Caco-2 (cell line): Measurements from ENCODE around the gene GRB10. TPM values are rescaled to one million over a fixed set of nuclear protein-coding genes. Genes with fewer than 3 reads are reported as not detected.

Experiments
- BruUV-seq: library from RNA; stranded (reverse); fragments of 400-500 nt; replicated peaks from 2 replicates; lab custom pipeline; 2021; lab: Mats Ljungman, UMichigan
- CTCF ChIA-PET: fragments of 300-600 bp; sonication (Branson Sonifier 250); formaldehyde crosslinking; loops from one replicate; lab custom pipeline; 2022; ENCODE audit warnings: antibody characterized with exemption; lab: Charles Lee
- POLR2A ChIA-PET: fragments of 300-600 bp; sonication (Branson Sonifier 250); formaldehyde crosslinking; loops from one replicate; lab custom pipeline; 2022; ENCODE audit warnings: antibody characterized with exemption; lab: Charles Lee
- DNase-seq, 2 experiments: peaks; one replicate each; pipeline versions ENCODE4 v3.0.0 to v3.0.0-alpha.2; 2020 to 2022
- H3K27me3 ChIP-seq: replicated peaks from 2 replicates; pipeline ENCODE4 v1.6.0; 2011; ENCODE audit warnings: low read length; ENCODE audit not compliant: control insufficient read depth, insufficient read depth
- H3K36me3 ChIP-seq: 2 replicates; pipeline ENCODE4 v1.5.1; 2011; ENCODE audit warnings: low read length; ENCODE audit not compliant: control insufficient read depth, insufficient read depth
- H3K4me1 ChIP-seq: fragments of 250-450 bp; sonication (Bioruptor Pico); 2 replicates; pipeline ENCODE4 v1.5.1; 2020; ENCODE audit warnings: mild to moderate bottlenecking
- H3K4me3 ChIP-seq: 2 replicates; pipeline ENCODE4 v1.5.1; 2011; ENCODE audit warnings: low read depth, mild to moderate bottlenecking, control low read depth, low read length
- H3K9me3 ChIP-seq: fragments of 250-450 bp; sonication (Bioruptor Pico); 2 replicates; pipeline ENCODE4 v1.5.1; 2020; ENCODE audit warnings: mild to moderate bottlenecking, moderate library complexity
- H3K27ac Mint-ChIP-seq: one replicate; pipeline ENCODE4 v1.8.0; 2022; ENCODE audit warnings: mixed read lengths; ENCODE audit not compliant: unreplicated experiment
- H3K27me3 Mint-ChIP-seq: one replicate; pipeline ENCODE4 v1.8.0; 2022; ENCODE audit warnings: mixed read lengths; ENCODE audit not compliant: insufficient read depth, unreplicated experiment
- H3K36me3 Mint-ChIP-seq: one replicate; pipeline ENCODE4 v1.8.0; 2022; ENCODE audit warnings: mild to moderate bottlenecking, mixed read lengths; ENCODE audit not compliant: insufficient read depth, unreplicated experiment
- H3K4me1 Mint-ChIP-seq: one replicate; pipeline ENCODE4 v1.8.0; 2022; ENCODE audit warnings: low read depth, mixed read lengths; ENCODE audit not compliant: unreplicated experiment
- H3K4me3 Mint-ChIP-seq: one replicate; pipeline ENCODE4 v1.8.0; 2022; ENCODE audit warnings: mild to moderate bottlenecking, moderate library complexity, mixed read lengths; ENCODE audit not compliant: unreplicated experiment
- H3K9me3 Mint-ChIP-seq: one replicate; pipeline ENCODE4 v1.8.0; 2022; ENCODE audit warnings: mixed read lengths; ENCODE audit not compliant: unreplicated experiment
- intact Hi-C: fragments of 100-400 bp; cut with micrococcal nuclease; formaldehyde crosslinking; loops from one replicate; pipeline ENCODE4 v1.10.0; 2022; ENCODE audit not compliant: unreplicated experiment
- total RNA-seq: library from RNA; stranded (reverse); gene quantifications from 2 replicates; pipeline ENCODE4 v1.2.3, GENCODE V29; 2022
- TF ChIP-seq, protein P1 (sequence below), 2 experiments: fragments of 200-600 bp in 1 of 2; IDR thresholded peaks; 1 replicate in 1 of 2; 2 replicates in 1 of 2; pipeline versions ENCODE4 v1.5.1 to v1.8.0; 2011 to 2022; ENCODE audit warnings: antibody characterized with exemption in 1 of 2, control low read depth in 1 of 2, inconsistent platforms in 1 of 2, low read depth in 1 of 2, low read length in 1 of 2, mild to moderate bottlenecking in 1 of 2, moderate library complexity in 1 of 2; ENCODE audit not compliant: insufficient read depth in 1 of 2, severe bottlenecking in 1 of 2, unreplicated experiment in 1 of 2

Gene GRB10
- total RNA-seq, 1 experiment from 2014 or later = 79.3 TPM

DNA sequence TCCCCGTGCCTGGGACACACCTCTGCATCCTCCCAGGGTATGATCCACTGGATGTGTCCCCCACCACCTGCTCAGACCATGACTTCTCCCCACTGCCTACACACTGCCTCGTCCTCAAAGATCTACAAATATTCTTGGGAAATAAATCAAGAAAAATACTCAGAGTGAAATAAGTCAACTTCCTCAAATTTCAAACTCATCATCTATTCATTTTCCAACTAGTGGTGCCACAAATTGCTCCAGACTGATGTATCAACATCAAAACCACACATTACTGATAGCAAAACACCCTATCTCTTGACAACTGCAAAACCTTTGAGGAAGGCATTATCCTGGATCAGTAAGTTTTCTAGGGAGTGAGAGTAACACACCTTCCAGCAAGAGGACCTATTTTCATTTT, 87.7 kb downstream of the GRB10 start:
- intact Hi-C loops = loop anchor here (10.0 kb wide), 1 partner anchor 370 kb away; no protein-coding TSS in a partner anchor
- H3K36me3 Mint-ChIP-seq = peaks cover 17% of the 10 kb centered on the region
- H3K4me1 ChIP-seq = no peaks in the 10 kb centered on the region
- no peak overlapping the region for H3K4me3 Mint-ChIP-seq
- BruUV-seq = no TSS peak
- H3K4me1 Mint-ChIP-seq = peaks cover 7% of the 10 kb centered on the region
- CTCF ChIA-PET = no interaction called here
- H3K4me3 ChIP-seq = no peak overlapping the region
- H3K9me3 Mint-ChIP-seq = no peaks in the 10 kb centered on the region
- TF ChIP-seq, protein P1, sequence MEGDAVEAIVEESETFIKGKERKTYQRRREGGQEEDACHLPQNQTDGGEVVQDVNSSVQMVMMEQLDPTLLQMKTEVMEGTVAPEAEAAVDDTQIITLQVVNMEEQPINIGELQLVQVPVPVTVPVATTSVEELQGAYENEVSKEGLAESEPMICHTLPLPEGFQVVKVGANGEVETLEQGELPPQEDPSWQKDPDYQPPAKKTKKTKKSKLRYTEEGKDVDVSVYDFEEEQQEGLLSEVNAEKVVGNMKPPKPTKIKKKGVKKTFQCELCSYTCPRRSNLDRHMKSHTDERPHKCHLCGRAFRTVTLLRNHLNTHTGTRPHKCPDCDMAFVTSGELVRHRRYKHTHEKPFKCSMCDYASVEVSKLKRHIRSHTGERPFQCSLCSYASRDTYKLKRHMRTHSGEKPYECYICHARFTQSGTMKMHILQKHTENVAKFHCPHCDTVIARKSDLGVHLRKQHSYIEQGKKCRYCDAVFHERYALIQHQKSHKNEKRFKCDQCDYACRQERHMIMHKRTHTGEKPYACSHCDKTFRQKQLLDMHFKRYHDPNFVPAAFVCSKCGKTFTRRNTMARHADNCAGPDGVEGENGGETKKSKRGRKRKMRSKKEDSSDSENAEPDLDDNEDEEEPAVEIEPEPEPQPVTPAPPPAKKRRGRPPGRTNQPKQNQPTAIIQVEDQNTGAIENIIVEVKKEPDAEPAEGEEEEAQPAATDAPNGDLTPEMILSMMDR (IDR thresholded peaks at IDR 0.05; ENCODE audit: insufficient read depth in 1 of 2, low read depth in 1 of 2, low read length in 1 of 2, severe bottlenecking in 1 of 2, unreplicated experiment in 1 of 2) = no peak
- H3K27me3 Mint-ChIP-seq = no peaks in the 10 kb centered on the region
- POLR2A ChIA-PET = no interaction called here
- H3K27ac Mint-ChIP-seq = no peak overlapping the region
- H3K9me3 ChIP-seq = no peaks in the 10 kb centered on the region
- no peaks in the 10 kb centered on the region for H3K36me3 ChIP-seq
- no peak for DNase-seq
- H3K27me3 ChIP-seq = no peaks in the 10 kb centered on the region

DNA sequence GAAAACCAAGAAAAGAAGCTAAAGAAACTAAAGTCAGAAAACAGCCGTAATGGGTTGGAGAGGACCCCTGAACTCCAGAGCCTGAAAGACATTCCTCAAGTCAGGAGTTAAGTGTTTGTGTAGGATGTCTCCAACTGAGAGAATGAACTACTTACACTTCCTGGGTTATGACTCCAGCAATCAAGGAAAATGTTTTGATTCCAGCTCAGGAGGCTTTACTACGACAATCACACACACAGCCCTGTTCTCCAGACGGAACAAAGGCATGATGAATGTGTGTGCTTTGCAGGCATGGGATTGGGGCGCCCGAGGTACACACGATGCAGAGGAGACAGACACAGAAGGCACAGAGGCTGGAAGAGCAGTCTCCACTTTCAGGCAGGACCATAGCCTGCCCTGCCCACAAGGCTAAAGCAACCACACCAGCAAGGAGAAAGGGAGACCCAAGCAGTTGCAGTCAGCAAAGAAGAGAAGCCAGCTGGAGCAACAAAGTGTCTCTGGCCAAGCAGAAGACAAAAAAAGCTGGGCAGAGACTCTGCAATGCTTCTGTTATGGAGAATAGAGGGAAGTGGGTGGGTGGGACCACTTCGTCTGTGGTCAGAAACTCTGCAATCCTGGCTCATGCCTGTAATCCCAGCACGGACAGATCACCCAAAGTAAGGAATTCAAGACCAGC, 89.1 kb downstream of the GRB10 start:
- Histone ChIP-seq H3K27me3 (no peaks in the 10 kb centered on the region), H3K9me3 (no peaks in the 10 kb centered on the region), H3K4me1 (no peaks in the 10 kb centered on the region), H3K36me3 (no peaks in the 10 kb centered on the region), H3K4me3 (no peak overlapping the region)
- Mint-ChIP-seq H3K4me1 (peaks cover 7% of the 10 kb centered on the region), H3K27me3 (no peaks in the 10 kb centered on the region), H3K36me3 (peaks cover 24% of the 10 kb centered on the region), H3K9me3 (no peaks in the 10 kb centered on the region), H3K4me3 (no peak overlapping the region), H3K27ac (no peak overlapping the region)
- ChIA-PET POLR2A (no interaction called here), CTCF (no interaction called here)
- TF ChIP-seq, protein P1 (IDR thresholded peaks at IDR 0.05; ENCODE audit: insufficient read depth in 1 of 2, low read depth in 1 of 2, low read length in 1 of 2, severe bottlenecking in 1 of 2, unreplicated experiment in 1 of 2) = no peak
- BruUV-seq = no TSS peak
- intact Hi-C loops = loop anchor here (10.0 kb wide), 1 partner anchor 371 kb away; no protein-coding TSS in a partner anchor
- no peak for DNase-seq

DNA sequence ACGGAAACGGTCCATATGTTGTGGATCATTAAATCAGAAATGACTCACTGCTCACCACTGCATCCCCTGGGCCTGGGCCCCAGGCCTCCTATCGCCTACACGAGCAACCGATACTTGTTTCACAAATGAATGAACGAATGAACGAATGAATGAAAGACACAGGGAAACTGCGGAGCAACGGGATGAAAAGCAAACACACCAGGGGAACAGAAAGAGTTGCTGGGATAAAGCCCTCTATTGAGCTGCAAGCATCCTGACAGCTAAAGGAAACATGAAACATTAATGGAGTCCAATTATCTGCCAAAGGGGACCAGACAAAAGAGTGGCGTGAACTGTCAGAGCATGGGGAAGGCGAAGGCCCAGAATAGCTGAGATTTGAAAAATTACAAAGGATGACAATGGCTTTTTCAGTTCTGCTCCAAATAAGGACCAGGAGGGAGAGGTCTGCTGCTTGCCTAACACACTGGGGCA, 92.1 kb downstream of the GRB10 start:
- H3K4me1 ChIP-seq = no peaks in the 10 kb centered on the region
- TF ChIP-seq, protein P1 (IDR thresholded peaks at IDR 0.05; ENCODE audit: insufficient read depth in 1 of 2, low read depth in 1 of 2, low read length in 1 of 2, severe bottlenecking in 1 of 2, unreplicated experiment in 1 of 2) = no peak
- no peak for DNase-seq
- intact Hi-C loops = loop anchor here (10.0 kb wide), 1 partner anchor 374 kb away; no protein-coding TSS in a partner anchor
- no TSS peak for BruUV-seq
- no peak overlapping the region for H3K27ac Mint-ChIP-seq
- H3K36me3 Mint-ChIP-seq = peaks cover 43% of the 10 kb centered on the region
- peaks cover 2% of the 10 kb centered on the region for H3K9me3 Mint-ChIP-seq
- H3K4me1 Mint-ChIP-seq = peaks cover 2% of the 10 kb centered on the region
- H3K27me3 Mint-ChIP-seq = no peaks in the 10 kb centered on the region
- H3K36me3 ChIP-seq = no peaks in the 10 kb centered on the region
- ChIA-PET CTCF (no interaction called here), POLR2A (no interaction called here)
- H3K9me3 ChIP-seq = no peaks in the 10 kb centered on the region
- no peak overlapping the region for H3K4me3 Mint-ChIP-seq
- H3K27me3 ChIP-seq = no peaks in the 10 kb centered on the region
- H3K4me3 ChIP-seq = no peak overlapping the region
